ENCODE measurements around the gene CFLAR. TPM values are rescaled to one million over a fixed set of nuclear protein-coding genes. Genes with fewer than 3 reads are reported as not detected.

CFLAR gene
- total RNA-seq, 1 experiment from 2014 or later: 7.6 TPM

DNA sequence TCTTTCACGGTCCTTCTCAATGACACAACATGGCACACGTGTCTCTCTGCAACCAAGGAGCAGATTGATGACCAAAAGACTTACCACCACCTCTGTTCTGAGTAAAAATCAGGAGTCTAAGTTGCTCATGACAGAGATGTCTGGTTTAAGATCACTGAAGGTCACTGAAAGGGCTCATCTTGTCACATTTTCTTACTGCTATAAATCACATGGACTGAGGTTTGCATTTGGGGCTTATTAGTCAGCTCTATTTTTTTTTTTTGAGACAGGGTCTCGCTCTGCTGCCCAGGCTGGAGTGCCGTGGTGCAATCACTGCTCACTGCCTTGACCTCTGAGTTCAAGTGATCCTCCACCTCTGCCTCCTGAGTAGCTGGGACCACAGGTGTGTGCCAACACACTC lies 19.4 kb downstream of the CFLAR start:
- H3K18ac ChIP-seq (ENCODE audit: insufficient read length, low read depth, low read length): no peak overlapping the region
- H3K27me3 ChIP-seq (ENCODE audit: insufficient read depth, low read length): no peaks in the 10 kb centered on the region
- H2BK120ac ChIP-seq (ENCODE audit: low read depth, low read length, poor library complexity, severe bottlenecking): no peak overlapping the region
- H3K14ac ChIP-seq (ENCODE audit: insufficient read depth, low read length): no peak overlapping the region
- no peaks in the 10 kb centered on the region for H3K9me3 ChIP-seq (ENCODE audit: control insufficient read depth, low read depth, low read length)
- H2BK20ac ChIP-seq (ENCODE audit: low read depth, low read length, poor library complexity, severe bottlenecking): no peak overlapping the region
- Mint-ChIP-seq H3K27me3 (ENCODE audit: low read depth) (no peaks in the 10 kb centered on the region), H3K27ac (0 out of 7 replicates have a peak overlapping the region, but pooled peaks of 1 of the 3 experiments have one; percentile 8), H3K4me3 (no peak overlapping the region), H3K9me3 (no peaks in the 10 kb centered on the region; a peak in 1 of 5 replicates), H3K4me1 (peaks cover 25 to 26% of the 10 kb centered on the region in 2 experiments), H3K36me3 (ENCODE audit: insufficient read depth in 1 of 3, low read depth in 3 of 3) (peaks cover 2 to 16% (median 13%) of the 10 kb centered on the region in 3 experiments; a peak in 6 of 7 replicates)
- no peak overlapping the region for H3K56ac ChIP-seq (ENCODE audit: insufficient read length, low read depth, low read length)
- no peaks in the 10 kb centered on the region for H3K79me2 ChIP-seq (ENCODE audit: insufficient read depth, low read length)
- H4K20me1 ChIP-seq (ENCODE audit: control insufficient read depth, insufficient read depth, insufficient read length): no peaks in the 10 kb centered on the region
- H3K9ac ChIP-seq (ENCODE audit: extremely low read depth, insufficient read length, low read length): no peak overlapping the region
- H2AFZ ChIP-seq (ENCODE audit: low read length): no peak overlapping the region
- H3K23me2 ChIP-seq (ENCODE audit: insufficient read length, low read depth, low read length, poor library complexity, severe bottlenecking): no peaks in the 10 kb centered on the region
- H3K27ac ChIP-seq (ENCODE audit: insufficient read length, low read depth, low read length): no peak overlapping the region
- no peak overlapping the region for H3K4ac ChIP-seq (ENCODE audit: low read depth, low read length)
- WGBS (ENCODE audit: extremely low coverage, insufficient read length, low lambda C conversion rate): no CpG with 5 or more reads among the region's 4 CpGs
- DNase-seq: no peak
- H2BK15ac ChIP-seq (ENCODE audit: low read depth, low read length): no peak overlapping the region
- no peak overlapping the region for H4K91ac ChIP-seq (ENCODE audit: insufficient read length, low read depth, low read length)
- no peak overlapping the region for H2BK12ac ChIP-seq (ENCODE audit: insufficient read length, low read depth, low read length)
- no peaks in the 10 kb centered on the region for H3K79me1 ChIP-seq (ENCODE audit: insufficient read depth, low read depth, low read length, poor library complexity, severe bottlenecking)
- H3K4me1 ChIP-seq (ENCODE audit: insufficient read depth, low read length): peaks cover 10% of the 10 kb centered on the region
- no peak overlapping the region for H3K4me2 ChIP-seq (ENCODE audit: insufficient read depth, insufficient read length, low read length)
- H4K8ac ChIP-seq (replicated peaks; ENCODE audit: insufficient read length, low read depth, low read length): no peak overlapping the region
- H3T11ph ChIP-seq (ENCODE audit: low read length): no peak overlapping the region
- no peak overlapping the region for H3K23ac ChIP-seq (ENCODE audit: insufficient read length, low read depth, low read length)
- no peak overlapping the region for H4K5ac ChIP-seq (ENCODE audit: insufficient read length, low read depth, low read length)
- TF ChIP-seq, protein P1, sequence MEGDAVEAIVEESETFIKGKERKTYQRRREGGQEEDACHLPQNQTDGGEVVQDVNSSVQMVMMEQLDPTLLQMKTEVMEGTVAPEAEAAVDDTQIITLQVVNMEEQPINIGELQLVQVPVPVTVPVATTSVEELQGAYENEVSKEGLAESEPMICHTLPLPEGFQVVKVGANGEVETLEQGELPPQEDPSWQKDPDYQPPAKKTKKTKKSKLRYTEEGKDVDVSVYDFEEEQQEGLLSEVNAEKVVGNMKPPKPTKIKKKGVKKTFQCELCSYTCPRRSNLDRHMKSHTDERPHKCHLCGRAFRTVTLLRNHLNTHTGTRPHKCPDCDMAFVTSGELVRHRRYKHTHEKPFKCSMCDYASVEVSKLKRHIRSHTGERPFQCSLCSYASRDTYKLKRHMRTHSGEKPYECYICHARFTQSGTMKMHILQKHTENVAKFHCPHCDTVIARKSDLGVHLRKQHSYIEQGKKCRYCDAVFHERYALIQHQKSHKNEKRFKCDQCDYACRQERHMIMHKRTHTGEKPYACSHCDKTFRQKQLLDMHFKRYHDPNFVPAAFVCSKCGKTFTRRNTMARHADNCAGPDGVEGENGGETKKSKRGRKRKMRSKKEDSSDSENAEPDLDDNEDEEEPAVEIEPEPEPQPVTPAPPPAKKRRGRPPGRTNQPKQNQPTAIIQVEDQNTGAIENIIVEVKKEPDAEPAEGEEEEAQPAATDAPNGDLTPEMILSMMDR (conservative IDR thresholded peaks at IDR 0.05): no peak
- no peak overlapping the region for H2BK5ac ChIP-seq (ENCODE audit: insufficient read length, low read length)
- H2AK5ac ChIP-seq (ENCODE audit: insufficient read length, low read length): no peak overlapping the region

Measured in H9 (cell line).